ENCODE measurements around the gene GAREM1. TPM values are rescaled to one million over a fixed set of nuclear protein-coding genes. Genes with fewer than 3 reads are reported as not detected.
A peak's percentile ranks its signal among the peaks of the same experiment; 100 is the strongest.
"Not testable (repeated sequence)": the region's sequence is repeated elsewhere in the genome, so short reads cannot be mapped to it uniquely, and the experiment has no call there.

Gene GAREM1
- total RNA-seq, 1 donor from 2014 or later, result 11.5 TPM

- no peak for ATAC-seq
- H3K27ac ChIP-seq, result no peak overlapping the region
Measured at GRCh38 chr18:32237049-32237448, 233.6 kb downstream of the GAREM1 start.

GRCh38 chr18:32233348-32233747 is 237.3 kb downstream of the GAREM1 start:
- intact Hi-C loops (cut with DNase I); H3K9me3 ChIP-seq: not testable (repeated sequence)

More at GRCh38 chr18:32237049-32237448, 233.6 kb downstream of the GAREM1 start:
- H3K4me1 ChIP-seq, result no peaks in the 10 kb centered on the region
- DNase-seq, result no peak
- no peaks in the 10 kb centered on the region for H3K27me3 ChIP-seq
- H3K9me3 ChIP-seq, result no peaks in the 10 kb centered on the region
- TF ChIP-seq, protein P1, sequence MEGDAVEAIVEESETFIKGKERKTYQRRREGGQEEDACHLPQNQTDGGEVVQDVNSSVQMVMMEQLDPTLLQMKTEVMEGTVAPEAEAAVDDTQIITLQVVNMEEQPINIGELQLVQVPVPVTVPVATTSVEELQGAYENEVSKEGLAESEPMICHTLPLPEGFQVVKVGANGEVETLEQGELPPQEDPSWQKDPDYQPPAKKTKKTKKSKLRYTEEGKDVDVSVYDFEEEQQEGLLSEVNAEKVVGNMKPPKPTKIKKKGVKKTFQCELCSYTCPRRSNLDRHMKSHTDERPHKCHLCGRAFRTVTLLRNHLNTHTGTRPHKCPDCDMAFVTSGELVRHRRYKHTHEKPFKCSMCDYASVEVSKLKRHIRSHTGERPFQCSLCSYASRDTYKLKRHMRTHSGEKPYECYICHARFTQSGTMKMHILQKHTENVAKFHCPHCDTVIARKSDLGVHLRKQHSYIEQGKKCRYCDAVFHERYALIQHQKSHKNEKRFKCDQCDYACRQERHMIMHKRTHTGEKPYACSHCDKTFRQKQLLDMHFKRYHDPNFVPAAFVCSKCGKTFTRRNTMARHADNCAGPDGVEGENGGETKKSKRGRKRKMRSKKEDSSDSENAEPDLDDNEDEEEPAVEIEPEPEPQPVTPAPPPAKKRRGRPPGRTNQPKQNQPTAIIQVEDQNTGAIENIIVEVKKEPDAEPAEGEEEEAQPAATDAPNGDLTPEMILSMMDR (IDR thresholded peaks at IDR 0.05), result no peak
- H3K4me3 ChIP-seq, result no peak overlapping the region
- H3K36me3 ChIP-seq, result no peaks in the 10 kb centered on the region
- intact Hi-C loops (cut with DNase I), result no loop called here

GRCh38 chr18:32219431-32220018 is 251.2 kb downstream of the GAREM1 start:
- intact Hi-C loops (cut with DNase I), result no loop called here
- DNase-seq, result no peak
- Histone ChIP-seq H3K27ac (no peak overlapping the region), H3K36me3 (no peaks in the 10 kb centered on the region), H3K9me3 (no peaks in the 10 kb centered on the region), H3K4me1 (no peaks in the 10 kb centered on the region), H3K27me3 (no peaks in the 10 kb centered on the region), H3K4me3 (no peak overlapping the region)
- ATAC-seq, result no peak
- TF ChIP-seq, protein P1 (IDR thresholded peaks at IDR 0.05), result no peak

More at GRCh38 chr18:32233348-32233747, 237.3 kb downstream of the GAREM1 start:
- DNase-seq, H3K4me1 ChIP-seq, H3K4me3 ChIP-seq, H3K27ac ChIP-seq, H3K27me3 ChIP-seq, H3K36me3 ChIP-seq, ATAC-seq: not testable (repeated sequence)

- Histone ChIP-seq H3K27me3 (no peaks in the 10 kb centered on the region), H3K4me1 (no peaks in the 10 kb centered on the region), H3K9me3 (no peaks in the 10 kb centered on the region), H3K36me3 (no peaks in the 10 kb centered on the region), H3K27ac (no peak overlapping the region), H3K4me3 (no peak overlapping the region)
- intact Hi-C loops (cut with DNase I), result no loop called here
- TF ChIP-seq, protein P1 (IDR thresholded peaks at IDR 0.05), result no peak
- ATAC-seq, result no peak
- no peak for DNase-seq
Measured at GRCh38 chr18:32216390-32216789, 254.3 kb downstream of the GAREM1 start.

GRCh38 chr18:32213693-32214092 is 257.0 kb downstream of the GAREM1 start:
- TF ChIP-seq, protein P1 (IDR thresholded peaks at IDR 0.05), result no peak
- intact Hi-C loops (cut with DNase I), result no loop called here
- H3K4me1 ChIP-seq, result no peaks in the 10 kb centered on the region
- H3K36me3 ChIP-seq, result no peaks in the 10 kb centered on the region
- no peak overlapping the region for H3K4me3 ChIP-seq
- H3K27me3 ChIP-seq, result no peaks in the 10 kb centered on the region
- DNase-seq, result no peak
- ATAC-seq, result peak; percentile 93
- H3K27ac ChIP-seq, result no peak overlapping the region
- H3K9me3 ChIP-seq, result no peaks in the 10 kb centered on the region

Measured in upper lobe of right lung (tissue), 1 donor.